NCI-H82 treated with DMSO at 0.1 percent for 48 hours (cell line): ENCODE results near the gene CELSR1.

Source experiments
- DNase-seq: peaks from one replicate; lab custom pipeline; 2025; ENCODE audit not compliant: unreplicated experiment; lab: John Stamatoyannopoulos, UW

CELSR1 gene

GRCh38 chr22:46379066-46379930 lies 158.1 kb downstream of the CELSR1 start:
- no peak for DNase-seq

GRCh38 chr22:46378426-46379065 lies 158.9 kb downstream of the CELSR1 start:
- DNase-seq = no peak

GRCh38 chr22:46377525-46378425 lies 159.6 kb downstream of the CELSR1 start:
- no peak for DNase-seq

DNA sequence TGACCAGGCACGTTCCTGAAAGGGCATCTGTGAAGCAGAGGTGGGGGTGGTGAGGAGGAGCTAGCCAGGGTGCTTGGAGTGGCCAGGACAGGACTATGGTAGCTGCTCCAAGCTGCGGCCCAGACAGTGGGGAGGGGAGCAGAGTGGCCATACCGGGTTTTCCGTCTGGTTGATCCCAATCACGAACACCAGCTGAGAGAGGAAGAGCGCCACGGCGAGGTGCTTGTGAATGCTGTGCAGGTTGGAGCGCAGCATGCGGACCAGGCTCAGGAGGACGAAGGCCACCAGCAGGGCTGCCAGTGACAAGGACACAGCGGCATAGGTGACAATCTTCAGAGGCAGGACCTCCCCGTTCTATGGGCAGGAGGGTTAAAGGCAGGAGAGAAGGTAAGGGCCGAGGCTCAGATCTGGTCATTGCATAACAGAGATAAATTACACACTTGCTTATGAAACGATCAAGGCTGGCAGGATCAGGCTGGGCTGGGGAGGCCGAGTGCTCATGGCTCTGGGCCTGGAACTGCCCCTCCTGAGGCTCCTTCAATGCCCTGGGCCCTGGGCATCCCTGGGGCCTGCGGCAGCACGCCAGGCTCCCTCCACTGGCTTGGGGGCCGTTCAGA lies 160.4 kb downstream of the CELSR1 start:
- DNase-seq = no peak

- no peak for DNase-seq
Measured at GRCh38 chr22:46376111-46376510, 161.3 kb downstream of the CELSR1 start.

GRCh38 chr22:46374663-46375474 lies 162.6 kb downstream of the CELSR1 start:
- no peak for DNase-seq

DNA sequence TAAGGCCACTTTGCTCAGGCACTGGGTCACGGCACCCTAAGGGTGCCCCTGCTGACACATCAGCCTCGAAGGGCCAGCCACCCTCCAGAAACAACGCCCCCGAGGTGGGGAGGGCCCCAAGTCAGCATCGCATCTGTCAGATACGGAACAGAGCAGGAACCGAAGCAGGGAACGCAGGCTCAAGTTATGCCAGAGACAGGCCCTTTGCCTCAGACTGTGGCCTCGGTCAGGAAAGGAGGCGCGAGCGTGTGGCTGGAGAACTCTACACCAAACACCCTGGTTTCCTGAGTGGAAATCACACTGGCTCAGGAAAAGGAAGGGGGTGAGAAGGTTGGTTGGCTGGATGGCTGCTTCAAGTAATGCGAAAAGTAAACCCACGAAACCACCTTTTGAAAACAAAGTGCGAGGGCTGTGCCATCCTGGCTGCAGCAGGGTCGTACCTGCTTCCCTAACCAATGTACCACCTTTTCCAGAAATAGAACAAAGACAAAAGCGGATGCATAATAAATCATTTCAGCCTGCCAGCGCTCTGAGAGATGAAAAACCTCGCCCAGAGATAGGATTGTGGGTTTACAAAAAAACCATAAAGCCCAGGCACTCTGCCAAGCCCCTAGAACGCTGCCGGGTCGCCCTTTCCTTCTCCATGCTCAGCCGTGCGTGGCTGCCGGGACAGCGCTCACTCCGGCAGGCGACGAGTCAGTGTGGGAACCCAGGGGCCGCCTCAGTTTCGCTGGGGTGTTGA lies 163.3 kb downstream of the CELSR1 start:
- no peak for DNase-seq

DNA sequence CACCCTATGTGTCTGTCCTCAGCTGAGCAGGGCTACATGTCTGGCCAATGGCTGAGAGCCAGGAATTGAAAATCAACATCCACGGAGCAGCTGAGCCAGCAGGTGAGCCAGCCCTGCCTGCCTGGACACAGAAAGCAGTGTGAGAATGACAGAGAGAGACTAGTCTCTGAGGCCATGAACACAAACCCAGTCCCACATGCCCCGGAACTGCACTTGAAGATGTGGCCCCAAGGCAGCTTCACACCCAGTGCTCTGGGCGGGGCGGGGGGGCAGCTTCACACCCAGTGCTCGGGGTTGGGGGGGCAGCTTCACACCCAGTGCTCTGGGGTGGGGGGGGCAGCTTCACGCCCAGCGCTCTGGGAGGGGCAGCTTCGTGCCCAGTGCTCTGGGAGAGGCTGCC lies 164.3 kb downstream of the CELSR1 start:
- no peak for DNase-seq

DNA sequence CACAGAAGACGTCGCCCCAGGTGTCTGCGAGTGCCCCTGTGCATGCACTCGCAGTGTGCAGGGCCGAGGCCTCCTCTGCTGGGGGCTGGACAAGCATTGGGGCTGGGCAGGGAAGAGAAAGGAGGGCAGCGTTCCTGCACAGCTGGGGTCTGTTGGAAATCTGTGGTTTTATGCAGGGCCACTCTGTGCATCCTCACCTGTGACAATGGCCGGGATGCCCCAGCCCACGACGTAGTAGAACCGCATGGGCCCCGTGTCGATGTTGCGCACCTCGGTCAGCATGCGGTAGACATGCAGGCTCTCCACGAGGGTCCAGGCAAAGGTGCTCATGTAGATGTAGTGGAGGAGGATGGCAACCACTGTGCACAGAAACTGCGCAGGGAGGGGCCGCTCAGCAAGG lies 164.7 kb downstream of the CELSR1 start:
- no peak for DNase-seq

GRCh38 chr22:46371623-46372226 lies 165.7 kb downstream of the CELSR1 start:
- DNase-seq = no peak

GRCh38 chr22:46370584-46371291 lies 166.7 kb downstream of the CELSR1 start:
- DNase-seq = no peak

DNA sequence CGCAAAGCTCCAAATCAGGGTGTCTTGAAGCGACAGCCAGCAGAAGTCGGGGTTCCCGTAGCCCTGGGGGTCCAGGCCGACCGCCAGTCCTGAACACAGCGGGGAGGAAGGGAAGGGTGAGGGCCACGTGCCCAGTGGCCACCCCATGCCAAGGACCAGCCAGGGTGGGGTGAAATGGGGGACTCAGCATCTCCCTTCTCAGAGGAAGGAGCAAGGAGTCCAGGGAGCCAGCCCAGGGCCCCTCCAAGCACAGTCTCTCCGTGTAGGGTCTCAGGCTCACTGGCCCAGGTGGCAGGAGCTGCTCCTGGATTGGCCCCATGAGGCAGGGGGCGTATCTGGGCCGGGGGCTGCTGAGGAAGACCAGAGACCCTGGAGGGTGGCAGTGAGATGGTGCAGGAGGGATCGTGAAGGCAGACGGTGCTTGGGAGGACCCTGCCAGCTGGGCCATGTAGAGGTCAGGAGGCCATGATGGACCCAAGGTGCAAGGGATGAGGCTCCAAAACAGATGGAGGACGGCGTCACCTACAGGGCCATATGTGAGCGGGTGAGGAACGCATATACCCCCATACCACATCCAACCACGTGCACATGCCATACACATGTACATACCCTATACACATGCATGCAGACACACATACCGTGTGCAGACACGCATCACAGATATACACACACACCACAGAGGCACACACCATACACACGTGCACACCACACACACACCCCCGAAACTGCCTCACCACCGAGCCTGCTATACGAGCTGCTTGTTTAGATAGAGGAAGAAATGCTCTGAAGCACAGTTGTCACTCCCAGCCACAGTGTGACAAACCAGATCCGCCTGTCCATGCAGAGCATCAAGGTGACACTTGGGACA lies 167.5 kb downstream of the CELSR1 start:
- no peak for DNase-seq

DNA sequence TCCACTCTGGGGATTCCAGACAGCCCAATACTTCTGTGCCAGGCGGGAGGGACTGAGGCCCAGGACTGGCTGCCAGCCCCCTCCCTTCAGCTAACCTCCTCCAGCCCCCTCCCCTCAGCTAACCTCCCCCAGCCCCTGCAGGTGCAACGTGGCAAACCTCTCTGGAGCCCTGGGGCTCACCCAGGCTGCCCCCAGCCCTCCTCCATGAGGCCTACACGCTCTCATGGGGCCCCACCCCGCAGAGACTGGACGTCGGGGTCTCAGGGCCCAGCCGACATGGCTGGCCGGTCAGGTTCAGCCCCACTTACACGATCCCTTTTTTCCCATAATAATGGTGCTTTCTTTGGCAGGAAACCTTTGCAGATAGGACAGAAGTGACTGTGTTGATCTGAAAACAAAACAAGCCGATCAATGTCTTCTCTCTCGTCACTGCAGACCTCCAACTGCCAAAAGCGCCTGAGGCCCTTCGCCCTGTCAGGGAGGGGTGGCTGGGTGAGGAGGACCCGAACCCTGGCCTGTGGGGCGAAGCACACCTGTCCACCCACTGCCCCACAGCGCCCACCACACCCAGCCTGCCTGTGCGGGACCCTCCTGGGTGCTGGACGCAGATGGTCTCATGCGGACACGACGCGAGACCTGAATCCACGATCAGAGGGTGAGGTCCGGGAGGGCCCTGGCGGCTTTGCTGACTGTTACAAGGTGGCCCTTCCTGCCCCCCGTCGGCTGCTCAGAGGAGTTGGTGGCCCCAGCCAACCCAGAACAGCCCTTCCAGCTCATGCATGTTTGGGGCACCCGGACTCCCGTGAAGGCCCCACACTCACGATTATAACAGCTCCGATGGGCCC lies 168.3 kb downstream of the CELSR1 start:
- no peak for DNase-seq

GRCh38 chr22:46368422-46368821 lies 169.0 kb downstream of the CELSR1 start:
- no peak for DNase-seq

GRCh38 chr22:46367707-46368191 lies 169.7 kb downstream of the CELSR1 start:
- DNase-seq = no peak
